SKM-1 treated with dmso at 0.1 percent for 144 hours (cell line): ENCODE measurements around the gene GPR21.

Experiments used
- DNase-seq: peaks from one replicate; lab custom pipeline; 2025; ENCODE audit not compliant: unreplicated experiment; lab: John Stamatoyannopoulos, UW

The GPR21 gene

GRCh38 chr9:123033864-123034601, 566 bp downstream of the GPR21 start:
- no peak for DNase-seq

GRCh38 chr9:123034881-123035510, 1.5 kb downstream of the GPR21 start:
- DNase-seq: no peak

DNA sequence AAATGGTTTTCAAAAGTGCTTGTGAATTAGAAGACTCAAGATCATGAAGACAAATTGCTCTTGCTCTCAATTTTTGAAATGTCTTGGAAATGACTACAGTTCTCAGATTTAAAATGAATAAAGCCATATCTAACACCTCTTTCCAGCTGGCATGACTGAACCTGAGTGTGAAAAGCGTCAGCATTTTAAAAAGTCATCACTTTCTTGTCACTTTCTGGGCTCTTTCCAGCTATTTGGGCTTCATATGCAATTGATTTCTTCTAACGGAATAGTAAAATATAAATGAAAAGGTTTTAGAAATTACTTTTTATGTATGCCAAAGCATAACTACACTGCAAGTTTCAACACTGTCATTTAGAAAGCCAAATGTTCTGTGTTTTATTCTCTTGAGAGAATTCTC, 2.3 kb downstream of the GPR21 start:
- no peak for DNase-seq

DNA sequence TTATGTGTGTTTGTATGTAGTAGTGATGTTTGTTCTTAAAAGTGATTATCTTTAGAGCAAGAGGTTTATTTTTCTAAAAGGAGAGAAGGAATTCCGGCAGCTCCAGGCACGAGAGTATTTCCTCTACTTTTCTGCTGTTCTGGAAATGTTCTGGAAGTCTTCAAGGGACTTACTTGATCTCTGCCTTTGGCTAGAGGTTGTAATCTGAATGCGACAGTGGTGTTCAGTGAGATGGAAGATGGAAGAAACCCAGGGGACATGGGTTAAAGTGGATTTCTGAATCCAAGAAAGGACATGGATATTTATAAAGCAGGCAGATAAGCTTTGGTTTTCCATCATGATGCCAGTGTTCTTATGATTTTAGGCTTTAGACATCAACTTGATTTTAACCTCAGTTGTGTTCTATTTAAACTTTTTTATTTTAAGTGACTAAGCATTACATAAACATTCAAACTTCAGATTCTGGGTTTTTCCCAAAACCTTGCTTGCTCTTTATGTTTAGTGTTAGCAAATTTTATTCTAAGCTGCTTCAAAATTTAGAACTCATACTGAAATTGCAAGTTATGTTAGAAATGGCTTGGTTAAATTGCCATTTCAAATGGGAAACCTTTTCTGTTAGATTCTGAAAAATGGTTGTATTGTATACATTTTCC, 3.6 kb downstream of the GPR21 start:
- no peak for DNase-seq

DNA sequence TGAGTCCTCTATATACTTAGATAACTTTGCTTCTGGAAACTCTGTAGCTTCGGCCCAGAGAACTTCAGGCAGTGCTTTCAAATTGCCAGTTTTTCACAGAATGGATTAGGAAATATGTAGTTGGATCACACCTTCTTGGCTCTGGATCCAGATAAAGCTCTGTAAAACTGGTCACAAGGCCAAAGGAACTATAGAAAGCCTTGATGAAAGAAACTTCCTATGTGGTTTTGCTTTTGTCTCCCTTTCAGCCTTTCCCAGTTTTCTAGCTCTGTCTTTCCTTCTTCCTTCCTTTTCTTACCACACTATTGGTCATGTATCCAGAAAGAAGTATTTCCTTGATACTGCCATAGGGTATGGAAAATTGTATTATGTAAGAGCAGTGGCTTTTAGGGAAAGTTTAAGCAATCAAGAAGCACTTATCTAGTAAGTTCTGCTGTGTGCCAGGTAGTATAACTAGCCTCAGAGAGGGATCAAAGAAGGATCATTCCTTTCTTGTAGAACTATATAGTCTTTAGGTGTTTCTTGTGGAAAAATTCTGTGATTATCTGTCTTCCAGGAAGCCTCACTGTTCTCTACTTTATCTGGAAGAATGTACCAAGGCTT, 6.3 kb downstream of the GPR21 start:
- no peak for DNase-seq

DNA sequence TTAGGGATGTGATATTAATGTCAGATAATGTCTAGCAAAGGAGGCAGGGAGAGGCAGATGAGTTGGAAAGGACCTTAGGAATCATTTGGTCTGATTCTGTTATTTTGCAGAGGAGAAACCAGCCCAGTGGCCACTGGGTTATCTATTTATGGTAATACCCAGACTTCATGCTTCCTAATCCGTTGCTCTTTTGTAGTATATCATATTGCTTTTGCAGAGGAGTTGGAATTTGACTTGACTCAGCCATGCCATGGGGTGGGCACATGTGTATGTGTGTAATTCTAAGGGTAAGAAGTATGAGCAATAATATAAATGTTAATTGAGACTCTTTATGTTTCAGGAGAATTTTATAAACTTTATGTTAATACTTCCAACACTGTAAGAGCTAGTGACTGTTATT, 7.3 kb downstream of the GPR21 start:
- DNase-seq: no peak

GRCh38 chr9:123041489-123041888, 8.0 kb downstream of the GPR21 start:
- DNase-seq: no peak

DNA sequence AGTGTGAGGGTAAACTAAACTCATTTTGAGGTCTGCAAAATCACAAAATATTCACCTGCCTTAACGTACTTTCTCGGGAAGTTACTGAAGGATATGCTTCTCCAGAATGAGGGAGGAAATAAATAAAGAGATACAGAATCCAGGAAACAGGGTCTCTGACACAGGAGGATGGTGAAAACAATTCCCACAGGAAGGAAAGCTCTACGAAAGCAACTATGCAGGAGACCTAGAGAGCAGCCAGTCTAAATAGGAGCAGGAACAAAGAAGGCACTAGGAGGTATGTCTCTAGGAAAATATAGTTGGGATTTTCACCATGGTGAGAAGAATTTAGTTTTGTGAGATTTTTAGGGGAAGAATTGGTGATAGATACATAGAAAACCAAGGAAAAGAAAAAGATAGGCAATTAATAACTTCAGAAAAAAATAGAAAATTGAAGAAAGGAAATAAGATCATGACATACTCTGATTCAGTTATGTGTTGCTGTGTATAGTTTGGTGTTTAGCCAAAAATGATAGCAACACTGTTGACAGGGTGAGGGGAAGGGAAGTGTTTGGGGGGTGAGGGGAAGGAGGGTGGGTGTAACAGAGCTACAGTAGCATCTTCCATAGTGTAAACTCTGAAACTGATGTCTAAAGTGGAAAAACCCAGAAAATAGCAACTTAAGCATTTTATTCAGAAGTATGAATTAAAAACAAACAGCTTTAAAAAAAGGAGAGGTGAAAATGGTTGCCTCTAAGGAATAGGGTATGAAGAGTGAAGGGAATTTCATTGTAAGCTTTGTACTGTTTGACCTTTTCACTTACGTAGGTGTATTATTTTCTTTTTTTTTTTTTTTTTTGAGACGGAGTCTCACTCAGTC, 9.8 kb downstream of the GPR21 start:
- DNase-seq: no peak

- DNase-seq: no peak
Observed at GRCh38 chr9:123044586-123044985, 11.1 kb downstream of the GPR21 start.

GRCh38 chr9:123046406-123047195, 13.1 kb downstream of the GPR21 start:
- no peak for DNase-seq

GRCh38 chr9:123048748-123049147, 15.3 kb downstream of the GPR21 start:
- no peak for DNase-seq

- DNase-seq: no peak
Observed at GRCh38 chr9:123049589-123050222, 16.2 kb downstream of the GPR21 start.

DNA sequence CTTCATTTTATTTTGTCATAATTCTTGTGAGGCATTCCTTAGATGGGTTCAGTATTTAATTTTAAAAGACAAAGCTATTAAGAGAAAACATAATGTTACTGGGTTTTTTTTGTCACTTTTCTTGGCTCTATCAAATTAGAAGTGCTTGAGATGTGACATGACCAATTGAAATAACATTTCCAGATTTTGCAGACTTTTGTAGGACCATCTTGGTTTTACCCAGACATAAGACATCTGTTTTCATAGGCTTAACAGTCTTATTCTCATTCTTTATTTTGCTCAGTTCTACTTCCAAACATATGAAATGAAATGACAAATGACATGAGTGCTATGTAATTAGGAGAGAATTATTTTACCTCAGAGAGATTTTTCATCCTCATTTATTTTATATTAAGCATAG, 19.6 kb downstream of the GPR21 start:
- DNase-seq: no peak

GRCh38 chr9:123053711-123054110, 20.2 kb downstream of the GPR21 start:
- no peak for DNase-seq

DNA sequence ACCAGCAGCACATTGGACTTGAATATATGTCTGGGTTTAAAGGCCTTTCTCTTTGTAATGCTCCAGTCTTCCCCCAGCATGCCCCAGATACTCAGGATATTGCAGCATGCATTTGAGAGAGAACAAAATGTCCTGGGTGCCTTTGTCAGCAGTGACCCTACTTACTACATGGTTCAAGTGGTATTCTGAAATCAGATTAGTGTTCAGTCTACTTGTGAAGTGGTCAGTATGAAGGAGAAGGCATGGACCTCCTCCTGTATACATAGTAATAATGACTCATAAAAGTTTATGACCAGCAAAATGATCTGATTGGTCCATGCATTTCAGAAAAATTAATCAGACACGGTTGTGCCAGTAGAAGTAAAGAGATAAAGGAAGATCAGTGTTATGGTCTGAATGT, 25.4 kb downstream of the GPR21 start:
- DNase-seq: no peak

DNA sequence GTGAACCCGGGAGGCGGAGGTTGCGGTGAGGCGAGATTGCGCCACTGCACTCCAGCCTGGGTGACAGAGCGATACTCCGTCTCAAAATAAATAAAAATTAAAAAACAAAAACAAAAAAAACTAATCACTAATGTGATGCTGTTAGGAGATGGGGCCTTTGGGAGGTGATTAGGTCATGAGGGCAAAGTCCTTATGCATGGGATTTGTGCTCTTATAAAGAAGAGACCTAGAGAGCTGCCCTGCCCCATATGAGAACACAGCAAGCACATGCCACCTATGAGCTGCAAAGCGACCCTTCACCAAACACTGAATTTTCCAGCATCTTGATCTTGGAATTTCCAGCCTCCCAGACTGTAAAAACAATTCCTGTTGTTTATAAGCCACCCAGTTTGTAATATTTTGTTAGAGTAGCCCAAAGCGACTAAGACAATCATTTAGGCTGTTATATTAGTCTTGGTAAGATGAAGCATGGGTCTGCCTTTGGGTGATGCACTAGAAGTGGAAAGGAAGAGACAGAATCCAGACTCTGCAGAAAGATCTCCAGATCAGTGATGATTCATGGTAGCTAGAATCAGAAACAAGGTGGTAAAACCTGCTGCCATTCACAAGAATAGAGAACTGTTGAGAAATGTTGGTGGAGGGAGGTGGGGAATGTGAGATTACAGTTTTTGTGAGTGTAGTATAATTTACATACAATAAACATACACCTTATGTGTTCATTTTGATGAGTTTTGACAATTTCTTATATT, 26.2 kb downstream of the GPR21 start:
- DNase-seq: no peak

DNA sequence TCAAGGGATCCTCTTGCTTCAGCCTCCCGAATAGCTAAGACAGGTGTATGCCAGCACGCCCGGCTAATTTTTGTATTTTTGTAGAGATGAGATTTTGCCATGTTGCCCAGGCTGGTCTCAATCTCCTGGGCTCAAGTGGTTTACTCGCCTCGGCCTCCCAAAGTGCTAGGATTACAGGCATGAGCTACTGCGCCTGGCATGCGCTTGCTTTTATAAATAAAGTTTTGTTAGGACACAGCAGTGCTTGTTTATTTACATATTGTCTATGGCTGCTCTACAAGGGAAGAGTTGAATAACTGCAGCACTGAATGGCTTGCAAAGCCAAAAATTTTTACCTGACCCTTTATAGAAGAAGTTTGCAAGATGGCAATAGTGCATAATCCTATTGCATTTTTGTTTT, 27.7 kb downstream of the GPR21 start:
- DNase-seq: no peak

- no peak for DNase-seq
Observed at GRCh38 chr9:123062351-123063176, 29.1 kb downstream of the GPR21 start.
